HG03103 (cell line): ENCODE results near the gene NOTCH1.
A peak's percentile ranks its signal among the peaks of the same experiment; 100 is the strongest.

Experiments
- ATAC-seq: cut with Tn5 transposase; IDR thresholded peaks from one replicate; pipeline ENCODE4 v1.9.1; 2021; ENCODE audit warnings: low read depth; ENCODE audit not compliant: unreplicated experiment

The NOTCH1 gene

GRCh38 chr9:136547508-136548215 is 1.8 kb upstream of the NOTCH1 start:
- ATAC-seq = no peak

GRCh38 chr9:136546697-136547501 is 1.1 kb upstream of the NOTCH1 start:
- peak; percentile 1 for ATAC-seq

- ATAC-seq = no peak
Measured at GRCh38 chr9:136545692-136545964, 220 bp downstream of the NOTCH1 start.

- ATAC-seq = peak; percentile 4
Measured at GRCh38 chr9:136544964-136545691, 720 bp downstream of the NOTCH1 start.

GRCh38 chr9:136544548-136544963 is 1.3 kb downstream of the NOTCH1 start:
- ATAC-seq = no peak

- no peak for ATAC-seq
Measured at GRCh38 chr9:136543830-136544547, 1.9 kb downstream of the NOTCH1 start.

GRCh38 chr9:136543280-136543679 is 2.6 kb downstream of the NOTCH1 start:
- no peak for ATAC-seq

GRCh38 chr9:136542241-136543040 is 3.4 kb downstream of the NOTCH1 start:
- no peak for ATAC-seq

GRCh38 chr9:136541709-136542108 is 4.1 kb downstream of the NOTCH1 start:
- no peak for ATAC-seq

- no peak for ATAC-seq
Measured at GRCh38 chr9:136541179-136541578, 4.7 kb downstream of the NOTCH1 start.

- peak; percentile 63 for ATAC-seq
Measured at GRCh38 chr9:136539427-136540421, 6.1 kb downstream of the NOTCH1 start.

- no peak for ATAC-seq
Measured at GRCh38 chr9:136538599-136539426, 7.0 kb downstream of the NOTCH1 start.

GRCh38 chr9:136537896-136538598 is 7.8 kb downstream of the NOTCH1 start:
- ATAC-seq = no peak

- ATAC-seq = no peak
Measured at GRCh38 chr9:136537411-136537810, 8.4 kb downstream of the NOTCH1 start.

GRCh38 chr9:136536721-136537241 is 9.1 kb downstream of the NOTCH1 start:
- ATAC-seq = no peak

GRCh38 chr9:136536051-136536720 is 9.7 kb downstream of the NOTCH1 start:
- no peak for ATAC-seq

GRCh38 chr9:136535070-136535469 is 10.8 kb downstream of the NOTCH1 start:
- no peak for ATAC-seq
